T-cell (primary cell): ENCODE data around the gene TDRD3. TPM values are rescaled to one million over a fixed set of nuclear protein-coding genes. Genes with fewer than 3 reads are reported as not detected.
"Not testable (repeated sequence)": the region's sequence is repeated elsewhere in the genome, so short reads cannot be mapped to it uniquely, and the experiment has no call there.

Source experiments
- ATAC-seq, 4 experiments: fragments of 200-7000 bp in 3 of 4; fragments of 150-1000 bp in 1 of 4; cut with Tn5 transposase; replicated peaks in 1 of 4; 1 replicate in 3 of 4; 2 replicates in 1 of 4; pipeline ENCODE4 v1.10.0; 2021; ENCODE audit warnings: moderate library complexity in 3 of 4, mild to moderate bottlenecking in 2 of 4, moderate number of reproducible peaks in 1 of 4
- CTCF ChIA-PET, 2 donors: fragments of 300-600 bp; sonication (Branson Sonifier 250); formaldehyde crosslinking; loops; one replicate each; lab custom pipeline; 2022; ENCODE audit warnings: antibody characterized with exemption in 2 of 2; lab: Charles Lee
- POLR2A ChIA-PET, 2 donors: fragments of 300-600 bp; sonication (Branson Sonifier 250); formaldehyde crosslinking; loops; one replicate each; lab custom pipeline; 2022; ENCODE audit warnings: antibody characterized with exemption in 2 of 2; lab: Charles Lee
- DNase-seq, 35 experiments: peaks; one replicate each; pipeline versions ENCODE4 v3.0.0 to v3.0.0-alpha.2; 2013 to 2023
- H3K27ac ChIP-seq: one replicate; pipeline ENCODE4 v1.5.1; 2013; ENCODE audit warnings: low read length
- H3K27me3 ChIP-seq, 2 experiments: replicated peaks in 1 of 2; 1 replicate in 1 of 2; 2 replicates in 1 of 2; pipeline versions ENCODE4 v1.6.1 to v1.7.0; 2013; ENCODE audit warnings: low read length in 1 of 2, mixed read lengths in 1 of 2; ENCODE audit not compliant: control insufficient read depth in 2 of 2, insufficient read depth in 2 of 2; ENCODE audit errors: extremely low read depth in 1 of 2
- H3K36me3 ChIP-seq, 2 donors: 1 replicate in 1 of 2; 2 replicates in 1 of 2; pipeline versions ENCODE4 v1.6.1 to v1.7.0; 2013; ENCODE audit warnings: low read length in 1 of 2; ENCODE audit not compliant: control insufficient read depth in 2 of 2, insufficient read depth in 1 of 2; ENCODE audit errors: extremely low read depth in 1 of 2
- H3K4me1 ChIP-seq, 2 experiments: 1 replicate in 1 of 2; 2 replicates in 1 of 2; pipeline versions ENCODE4 v1.6.1 to v1.7.0; 2013; ENCODE audit warnings: low read length in 2 of 2, mixed read lengths in 1 of 2; ENCODE audit not compliant: insufficient read depth in 2 of 2, control insufficient read depth in 1 of 2; ENCODE audit errors: extremely low read depth in 1 of 2
- H3K4me3 ChIP-seq, 2 donors: 1 replicate in 1 of 2; 2 replicates in 1 of 2; pipeline versions ENCODE4 v1.5.1 to v1.7.0; 2013; ENCODE audit warnings: mild to moderate bottlenecking in 2 of 2, low read length in 1 of 2, moderate library complexity in 1 of 2; ENCODE audit not compliant: control insufficient read depth in 1 of 2; ENCODE audit errors: extremely low read depth in 1 of 2
- H3K9me3 ChIP-seq: 2 replicates; pipeline ENCODE4 v1.7.0; 2013
- H3K27ac Mint-ChIP-seq, 2 donors: one replicate each; pipeline ENCODE4 v1.8.0; 2020 to 2021; ENCODE audit warnings: mild to moderate bottlenecking in 2 of 2, mixed read lengths in 2 of 2
- H3K27me3 Mint-ChIP-seq, 2 donors: one replicate each; pipeline ENCODE4 v1.8.0; 2021 to 2022; ENCODE audit warnings: mixed read lengths in 2 of 2
- H3K36me3 Mint-ChIP-seq: one replicate; pipeline ENCODE4 v1.8.0; 2021; ENCODE audit warnings: mixed read lengths
- H3K4me1 Mint-ChIP-seq, 3 donors: one replicate each; pipeline ENCODE4 v1.8.0; 2020 to 2022; ENCODE audit warnings: mixed read lengths in 3 of 3, mild to moderate bottlenecking in 1 of 3
- H3K4me3 Mint-ChIP-seq, 3 donors: one replicate each; pipeline ENCODE4 v1.8.0; 2020 to 2022; ENCODE audit warnings: mild to moderate bottlenecking in 3 of 3, mixed read lengths in 3 of 3, moderate library complexity in 3 of 3
- H3K9me3 Mint-ChIP-seq, 3 donors: one replicate each; pipeline ENCODE4 v1.8.0; 2020 to 2022; ENCODE audit warnings: mixed read lengths in 3 of 3
- WGBS: methylation state at CpG from one replicate; pipeline ENCODE4 v1.1.5; 2013; ENCODE audit warnings: missing lambda C conversion rate; ENCODE audit not compliant: insufficient coverage; 5-methylcytosine and 5-hydroxymethylcytosine counted together
- total RNA-seq, 35 experiments: library from RNA in 6 of 35; stranded (reverse) in 6 of 35; fragments of 120-200 nt in 1 of 35; gene quantifications; one replicate each; pipeline versions ENCODE4 v1.2.1 to v1.2.4 and lab custom pipeline; 2013 to 2026

TDRD3 gene
- total RNA-seq, 5 donors from 2014 or later (not counting 1 experiment from before 2014, with no cell fraction given) = 23.6 to 30.4 (median 26.8) TPM

DNA sequence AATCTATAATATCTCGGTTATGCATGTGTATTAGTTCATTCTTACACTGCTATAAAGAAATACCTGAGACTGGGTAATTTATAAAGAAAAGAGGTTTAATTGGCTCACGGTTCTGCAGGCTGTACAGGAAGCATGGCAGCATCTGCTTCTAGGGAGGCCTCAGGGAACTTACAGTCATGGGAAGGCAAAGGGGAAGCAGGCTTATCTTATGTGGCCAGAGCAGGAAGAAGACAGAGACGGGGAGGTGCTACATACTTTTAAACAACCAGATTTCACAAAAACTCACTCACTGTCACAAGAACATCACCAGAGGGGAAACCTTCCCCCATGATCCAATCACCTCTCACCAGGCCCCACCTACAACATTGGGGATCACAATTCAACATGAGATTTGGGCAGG is 17.7 kb upstream of the TDRD3 start:
- ATAC-seq, H3K27me3 Mint-ChIP-seq, H3K4me1 ChIP-seq, H3K9me3 ChIP-seq, H3K27ac Mint-ChIP-seq, H3K4me1 Mint-ChIP-seq, H3K4me3 ChIP-seq, CTCF ChIA-PET, DNase-seq, H3K9me3 Mint-ChIP-seq, H3K4me3 Mint-ChIP-seq, H3K36me3 Mint-ChIP-seq, H3K27ac ChIP-seq, H3K27me3 ChIP-seq, H3K36me3 ChIP-seq: not testable (repeated sequence)
- WGBS = no CpG with 5 or more reads among the region's 3 CpGs
- POLR2A ChIA-PET = interaction anchor here in 1 of 2 donors (0.6 kb wide), 1 partner anchor 429 kb away, joined by 3 read pairs; no protein-coding TSS in a partner anchor

DNA sequence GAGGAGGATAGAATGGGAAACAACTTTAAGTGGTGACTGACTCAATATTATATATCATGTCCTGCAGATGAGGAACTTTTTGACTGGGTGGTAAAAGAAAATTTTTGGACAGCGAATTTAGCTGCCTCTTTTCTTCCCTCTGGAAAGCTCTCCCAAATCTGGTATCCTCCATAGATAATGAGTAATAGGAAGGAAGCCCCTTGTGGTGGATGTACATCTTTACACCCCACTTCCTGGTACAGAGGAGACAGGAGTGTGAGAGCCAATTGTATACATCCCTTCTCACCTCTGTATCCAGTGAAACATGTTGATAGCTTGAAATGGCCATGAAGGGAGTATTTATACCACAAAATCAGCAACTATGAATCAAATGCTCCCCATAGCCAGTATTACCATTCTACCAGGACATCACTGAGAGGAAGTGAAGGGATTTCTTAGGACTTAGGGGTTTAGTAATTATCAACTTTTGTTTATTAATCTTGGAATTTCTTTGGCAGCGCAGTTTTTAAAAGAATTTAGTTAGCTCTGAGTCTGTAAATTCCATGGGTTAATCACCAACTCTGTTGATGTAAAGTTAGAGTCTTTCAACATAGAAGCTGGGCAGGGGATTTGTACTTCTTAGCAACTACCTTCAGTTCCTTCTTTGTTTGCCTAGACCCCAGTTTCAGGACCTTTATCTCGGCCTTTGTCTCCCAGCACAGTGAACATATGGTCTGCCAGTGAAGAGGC is 17.0 kb upstream of the TDRD3 start:
- 67% methylated on average over 1 of the region's 3 CpGs for WGBS
- Histone ChIP-seq H3K4me3 (no peak overlapping the region), H3K4me1 (no peaks in the 10 kb centered on the region), H3K27me3 (no peaks in the 10 kb centered on the region), H3K9me3 (no peaks in the 10 kb centered on the region), H3K27ac (no peak overlapping the region), H3K36me3 (no peaks in the 10 kb centered on the region)
- Mint-ChIP-seq H3K9me3 (no peaks in the 10 kb centered on the region), H3K27ac (no peak overlapping the region), H3K4me1 (peaks cover 0 to 3% (median 0%) of the 10 kb centered on the region in 3 donors), H3K27me3 (peaks cover 6 to 10% of the 10 kb centered on the region in 2 donors), H3K4me3 (no peak overlapping the region), H3K36me3 (no peaks in the 10 kb centered on the region)
- ATAC-seq (peak in 1 of 4 experiments; percentile 49), DNase-seq (no peak)
- ChIA-PET CTCF (no interaction called here), POLR2A (interaction anchor here in 1 of 2 donors (0.6 kb wide), 1 partner anchor 430 kb away, joined by 3 read pairs; no protein-coding TSS in a partner anchor)

DNA sequence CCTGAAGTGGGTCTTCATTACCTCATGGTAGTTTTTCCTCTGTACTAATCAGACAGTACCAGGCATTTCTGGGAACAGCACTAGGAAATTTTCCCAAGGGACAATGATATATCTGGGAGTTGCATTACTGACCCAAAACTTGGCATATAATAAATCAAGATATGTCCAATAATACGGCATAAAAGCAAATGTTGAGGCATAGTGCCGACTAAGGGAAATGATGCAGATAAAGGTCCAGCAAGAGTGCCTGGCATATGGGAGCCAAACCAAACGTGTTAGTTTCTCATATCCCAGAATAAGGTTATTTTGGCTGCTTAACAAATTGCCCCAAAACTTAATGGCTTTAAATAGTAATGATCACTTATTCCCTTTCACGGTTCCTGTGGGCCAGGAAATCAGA is 12.1 kb upstream of the TDRD3 start:
- Mint-ChIP-seq H3K36me3 (no peaks in the 10 kb centered on the region), H3K9me3 (no peaks in the 10 kb centered on the region), H3K4me3 (no peak overlapping the region), H3K4me1 (peaks cover 0 to 1% (median 0%) of the 10 kb centered on the region in 3 donors), H3K27ac (no peak overlapping the region), H3K27me3 (peaks cover 9 to 13% of the 10 kb centered on the region in 2 donors)
- H3K27me3 ChIP-seq = no peaks in the 10 kb centered on the region
- WGBS = 100% methylated on average over 2 of the region's 4 CpGs
- H3K27ac ChIP-seq = no peak overlapping the region
- CTCF ChIA-PET = no interaction called here
- POLR2A ChIA-PET = no interaction called here
- H3K9me3 ChIP-seq = no peaks in the 10 kb centered on the region
- DNase-seq = no peak
- no peaks in the 10 kb centered on the region for H3K36me3 ChIP-seq
- H3K4me1 ChIP-seq = no peaks in the 10 kb centered on the region
- ATAC-seq = no peak
- no peak overlapping the region for H3K4me3 ChIP-seq

DNA sequence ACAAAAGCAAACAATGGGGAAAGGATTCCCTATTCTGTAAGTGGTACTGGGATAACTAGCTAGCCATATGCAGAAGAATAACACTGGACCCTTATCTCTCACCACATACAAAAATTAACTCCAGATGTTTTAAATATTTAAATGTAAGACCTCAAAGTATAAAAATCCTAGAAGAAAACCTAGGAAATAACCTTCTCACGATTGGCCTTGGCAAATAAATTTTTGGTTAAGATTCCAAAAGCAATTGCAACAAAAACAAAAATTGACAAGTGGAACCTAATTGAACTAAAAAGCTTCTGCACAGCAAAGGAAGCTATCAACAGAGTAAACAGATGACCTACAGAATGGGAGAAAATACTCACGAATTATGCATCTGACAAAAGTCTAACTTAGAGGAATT is 10.8 kb upstream of the TDRD3 start:
- peaks cover 9 to 13% of the 10 kb centered on the region in 2 donors for H3K27me3 Mint-ChIP-seq
- no peak overlapping the region for H3K27ac Mint-ChIP-seq
- Histone ChIP-seq H3K36me3 (no peaks in the 10 kb centered on the region), H3K4me1 (no peaks in the 10 kb centered on the region), H3K27ac (no peak overlapping the region), H3K9me3 (no peaks in the 10 kb centered on the region), H3K4me3 (no peak overlapping the region), H3K27me3 (no peaks in the 10 kb centered on the region)
- WGBS = no CpG with 5 or more reads among the region's 2 CpGs
- ATAC-seq (no peak), DNase-seq (no peak)
- H3K4me1 Mint-ChIP-seq = no peaks in the 10 kb centered on the region
- ChIA-PET POLR2A (no interaction called here), CTCF (no interaction called here)
- no peaks in the 10 kb centered on the region for H3K9me3 Mint-ChIP-seq
- H3K36me3 Mint-ChIP-seq = no peaks in the 10 kb centered on the region
- H3K4me3 Mint-ChIP-seq = no peak overlapping the region

DNA sequence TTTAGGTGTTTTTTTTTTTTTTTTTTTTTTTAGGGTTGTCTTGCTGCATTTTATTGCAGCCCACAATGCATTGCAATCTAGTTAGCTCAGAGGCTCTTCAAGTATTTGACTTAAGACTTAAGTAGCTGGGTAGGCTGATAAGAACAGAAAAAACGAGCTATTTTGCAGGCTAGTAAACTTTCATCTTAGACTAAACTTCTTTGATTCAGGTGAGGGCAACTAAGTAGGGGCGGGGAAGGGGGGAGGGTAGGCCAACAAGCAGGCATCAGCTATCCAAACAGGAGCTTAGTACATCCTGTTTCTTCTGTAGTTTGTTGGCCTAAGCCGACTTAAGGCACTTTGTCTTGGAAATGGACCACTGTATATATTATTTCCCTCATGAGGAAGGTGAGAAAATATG is 4.9 kb upstream of the TDRD3 start:
- Histone ChIP-seq H3K4me3 (no peak overlapping the region), H3K9me3 (no peaks in the 10 kb centered on the region), H3K27me3 (no peaks in the 10 kb centered on the region), H3K36me3 (no peaks in the 10 kb centered on the region), H3K4me1 (peaks cover 2 to 6% of the 10 kb centered on the region in 2 experiments), H3K27ac (no peak overlapping the region)
- no peak for ATAC-seq
- ChIA-PET CTCF (interaction anchor here in 1 of 2 donors (0.6 kb wide), 1 partner anchor 242 kb away, joined by 5 read pairs; no protein-coding TSS in a partner anchor), POLR2A (interaction anchor here in 1 of 2 donors (0.6 to 0.7 kb wide), 2 partner anchors 20 to 1001 kb away, joined by 7 to 8 read pairs; no protein-coding TSS in a partner anchor)
- H3K4me1 Mint-ChIP-seq = peaks cover 5 to 8% (median 7%) of the 10 kb centered on the region in 3 donors
- H3K27ac Mint-ChIP-seq = peak overlapping the region in 1 of 2 donors; percentile 2
- no peaks in the 10 kb centered on the region for H3K27me3 Mint-ChIP-seq
- no peak for DNase-seq
- H3K36me3 Mint-ChIP-seq = no peaks in the 10 kb centered on the region
- H3K4me3 Mint-ChIP-seq = no peak overlapping the region
- WGBS = no CpG with 5 or more reads among the region's 3 CpGs
- H3K9me3 Mint-ChIP-seq = no peaks in the 10 kb centered on the region

DNA sequence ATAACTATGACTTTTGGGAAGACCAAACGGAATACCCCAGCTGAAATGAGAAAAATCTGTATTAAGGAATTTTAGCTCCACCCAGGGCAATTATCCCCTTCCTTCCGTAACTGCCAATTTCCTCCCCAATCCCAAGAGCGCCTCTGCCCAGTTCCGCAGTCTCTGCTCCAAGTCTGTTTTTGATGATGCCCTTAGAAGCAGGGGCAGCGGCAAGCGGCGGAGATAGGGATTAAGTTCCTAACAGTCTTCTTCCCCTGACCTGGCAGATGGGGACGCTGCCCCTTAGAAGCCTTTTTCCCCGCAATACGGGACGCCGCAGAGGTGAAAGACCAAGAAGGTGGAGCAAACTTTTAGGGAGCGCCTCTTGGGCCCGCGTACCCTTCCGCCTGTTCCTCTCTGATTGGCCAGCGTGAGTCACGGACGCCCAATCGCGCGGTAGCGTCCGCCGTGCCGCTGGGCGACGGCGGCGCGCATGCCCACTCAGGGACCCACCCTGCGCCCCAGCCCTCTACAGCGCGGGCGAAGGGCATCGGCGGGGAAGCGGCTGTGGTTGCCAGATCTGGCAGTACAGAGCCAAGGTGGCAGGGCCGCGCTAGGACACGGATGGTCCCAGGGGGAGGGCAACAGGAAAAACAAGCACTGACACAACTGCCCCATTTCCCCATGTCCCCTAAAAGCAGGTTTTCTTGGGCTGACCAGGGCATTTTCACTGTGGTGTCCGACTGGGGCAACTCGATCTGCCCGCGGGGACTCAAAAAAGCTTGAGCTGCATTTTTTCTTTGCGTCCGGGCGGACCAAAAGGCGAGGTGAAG is 843 bp upstream of the TDRD3 start:
- CTCF ChIA-PET = interaction anchor here (0.7 to 2.9 kb wide), 7 partner anchors 14 to 1588 kb away, joined by 3 to 10 read pairs (median 4); no protein-coding TSS in a partner anchor
- peak; percentile 81 to 86 (median 84) for ATAC-seq
- DNase-seq = peak; percentile 71 to 93 (median 78)
- Mint-ChIP-seq H3K4me3 (peak overlapping the region; percentile 88 to 94 (median 93)), H3K36me3 (no peaks in the 10 kb centered on the region), H3K9me3 (no peaks in the 10 kb centered on the region), H3K4me1 (peaks cover 32 to 37% (median 35%) of the 10 kb centered on the region in 3 donors), H3K27ac (peak overlapping the region; percentile 96), H3K27me3 (no peaks in the 10 kb centered on the region)
- Histone ChIP-seq H3K27me3 (no peaks in the 10 kb centered on the region), H3K9me3 (no peaks in the 10 kb centered on the region), H3K4me1 (peaks cover 11 to 21% of the 10 kb centered on the region in 2 experiments), H3K4me3 (peak overlapping the region; percentile 75 to 90), H3K27ac (peak overlapping the region; percentile 88), H3K36me3 (no peaks in the 10 kb centered on the region)
- WGBS = 1% methylated on average over 44 of the region's 49 CpGs
- POLR2A ChIA-PET = no interaction called here
